A673 (cell line): ENCODE results near the gene CETN2. TPM values are rescaled to one million over a fixed set of nuclear protein-coding genes. Genes with fewer than 3 reads are reported as not detected.

Experiments
- BruUV-seq: library from RNA; stranded (reverse); fragments of 400-500 nt; replicated peaks from 2 replicates; lab custom pipeline; 2021; lab: Mats Ljungman, UMichigan
- CTCF ChIA-PET: fragments of 300-600 bp; sonication (Branson Sonifier 250); formaldehyde crosslinking; loops from one replicate; lab custom pipeline; 2022; ENCODE audit warnings: antibody characterized with exemption; lab: Charles Lee
- POLR2A ChIA-PET: fragments of 300-600 bp; sonication (Branson Sonifier 250); formaldehyde crosslinking; loops from one replicate; lab custom pipeline; 2022; ENCODE audit warnings: antibody characterized with exemption; ENCODE audit not compliant: low non-redundant PET; lab: Charles Lee
- DNase-seq: peaks from one replicate; pipeline ENCODE4 v3.0.0-alpha.2; 2015; ENCODE audit warnings: low spot score
- H3K27ac ChIP-seq: fragments of 200-600 bp; sonication (generic); 2 replicates; pipeline ENCODE4 v1.5.1; 2016; ENCODE audit warnings: mixed run types, low read depth, mild to moderate bottlenecking, mixed read lengths, antibody characterized with exemption, low read length; ENCODE audit not compliant: poor library complexity, severe bottlenecking
- H3K27me3 ChIP-seq: fragments of 200-600 bp; sonication (generic); replicated peaks from 2 replicates; pipeline ENCODE4 v1.6.1; 2017; ENCODE audit warnings: mixed run types, low read depth, mild to moderate bottlenecking, mixed read lengths, antibody characterized with exemption, low read length; ENCODE audit not compliant: insufficient read depth, poor library complexity
- H3K36me3 ChIP-seq: fragments of 200-600 bp; sonication (generic); 2 replicates; pipeline ENCODE4 v1.6.1; 2016; ENCODE audit warnings: mixed run types, mild to moderate bottlenecking, mixed read lengths, antibody characterized with exemption, low read length; ENCODE audit not compliant: insufficient read depth, poor library complexity, severe bottlenecking
- H3K4me1 ChIP-seq: fragments of 200-600 bp; sonication (generic); 2 replicates; pipeline ENCODE4 v1.6.1; 2017; ENCODE audit warnings: mixed run types, mild to moderate bottlenecking, mixed read lengths, antibody characterized with exemption, low read length; ENCODE audit not compliant: insufficient read depth, poor library complexity, severe bottlenecking
- H3K4me3 ChIP-seq: fragments of 200-600 bp; sonication (generic); 2 replicates; pipeline ENCODE4 v1.5.1; 2016; ENCODE audit warnings: low read depth, mixed run types, mild to moderate bottlenecking, mixed read lengths, low read length; ENCODE audit not compliant: poor library complexity, severe bottlenecking
- H3K9me3 ChIP-seq: fragments of 200-600 bp; sonication (generic); 2 replicates; pipeline ENCODE4 v1.6.1; 2016; ENCODE audit warnings: mixed run types, low read depth, mild to moderate bottlenecking, mixed read lengths, antibody characterized with exemption, low read length; ENCODE audit not compliant: poor library complexity, severe bottlenecking
- EZH2 ChIP-seq: fragments of 200-600 bp; sonication (generic); IDR thresholded peaks from 2 replicates; pipeline ENCODE4 v1.6.1; 2017; ENCODE audit warnings: borderline replicate concordance, low read depth, mild to moderate bottlenecking, mixed read lengths, antibody characterized with exemption, low read length; ENCODE audit not compliant: poor library complexity, severe bottlenecking
- intact Hi-C: fragments of 100-400 bp; cut with micrococcal nuclease; formaldehyde crosslinking; loops from one replicate; pipeline ENCODE4 v1.10.0; 2022; ENCODE audit not compliant: unreplicated experiment
- total RNA-seq: library from RNA; stranded (reverse); gene quantifications from 2 replicates; pipeline ENCODE4 v1.2.3, GENCODE V29; 2021
- TF ChIP-seq, protein P1 (sequence below): fragments of 300-800, 200-600 bp; sonication (generic); conservative IDR thresholded peaks from 2 replicates; pipeline ENCODE4 v1.5.1; 2017; ENCODE audit warnings: low read depth, mild to moderate bottlenecking, antibody characterized with exemption, low read length, moderate library complexity, mixed read lengths

The CETN2 gene
- total RNA-seq, 1 experiment from 2014 or later = 36.1 TPM

DNA sequence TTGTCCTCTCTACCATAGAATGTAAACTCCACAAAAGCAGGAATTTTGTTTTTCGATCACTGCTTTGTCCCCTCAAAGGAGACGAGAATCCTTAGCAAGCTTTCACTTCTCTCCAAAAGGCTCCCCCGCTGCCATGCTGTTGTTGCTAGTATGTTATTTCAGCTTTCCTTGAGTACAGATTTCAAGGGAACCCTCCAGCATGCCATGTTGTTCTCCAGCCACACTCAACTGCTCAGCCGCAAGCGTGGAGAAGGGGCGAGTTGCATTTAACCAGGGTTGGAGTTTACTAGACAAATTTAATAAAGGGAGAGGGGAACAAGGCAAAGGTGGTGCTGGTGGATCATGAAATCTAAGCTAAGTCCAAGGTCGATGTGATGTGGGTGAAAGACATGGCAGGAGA lies 23.4 kb upstream of the CETN2 start:
- no TSS peak for BruUV-seq

GRCh38 chrX:152850465-152850864 lies 19.9 kb upstream of the CETN2 start:
- no peaks in the 10 kb centered on the region for H3K9me3 ChIP-seq
- intact Hi-C loops = no loop called here
- TF ChIP-seq, protein P1, sequence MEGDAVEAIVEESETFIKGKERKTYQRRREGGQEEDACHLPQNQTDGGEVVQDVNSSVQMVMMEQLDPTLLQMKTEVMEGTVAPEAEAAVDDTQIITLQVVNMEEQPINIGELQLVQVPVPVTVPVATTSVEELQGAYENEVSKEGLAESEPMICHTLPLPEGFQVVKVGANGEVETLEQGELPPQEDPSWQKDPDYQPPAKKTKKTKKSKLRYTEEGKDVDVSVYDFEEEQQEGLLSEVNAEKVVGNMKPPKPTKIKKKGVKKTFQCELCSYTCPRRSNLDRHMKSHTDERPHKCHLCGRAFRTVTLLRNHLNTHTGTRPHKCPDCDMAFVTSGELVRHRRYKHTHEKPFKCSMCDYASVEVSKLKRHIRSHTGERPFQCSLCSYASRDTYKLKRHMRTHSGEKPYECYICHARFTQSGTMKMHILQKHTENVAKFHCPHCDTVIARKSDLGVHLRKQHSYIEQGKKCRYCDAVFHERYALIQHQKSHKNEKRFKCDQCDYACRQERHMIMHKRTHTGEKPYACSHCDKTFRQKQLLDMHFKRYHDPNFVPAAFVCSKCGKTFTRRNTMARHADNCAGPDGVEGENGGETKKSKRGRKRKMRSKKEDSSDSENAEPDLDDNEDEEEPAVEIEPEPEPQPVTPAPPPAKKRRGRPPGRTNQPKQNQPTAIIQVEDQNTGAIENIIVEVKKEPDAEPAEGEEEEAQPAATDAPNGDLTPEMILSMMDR = no peak
- no peak for TF ChIP-seq EZH2
- no peak for DNase-seq
- H3K27me3 ChIP-seq = no peaks in the 10 kb centered on the region
- BruUV-seq = no TSS peak
- no peaks in the 10 kb centered on the region for H3K4me1 ChIP-seq
- ChIA-PET CTCF (no interaction called here), POLR2A (no interaction called here)
- no peaks in the 10 kb centered on the region for H3K36me3 ChIP-seq
- H3K27ac ChIP-seq = no peak overlapping the region
- no peak overlapping the region for H3K4me3 ChIP-seq

More for the DNA sequence above, 23.4 kb upstream of the CETN2 start:
- Histone ChIP-seq H3K4me3 (no peak overlapping the region), H3K4me1 (no peaks in the 10 kb centered on the region), H3K27ac (no peak overlapping the region), H3K36me3 (peaks cover 3% of the 10 kb centered on the region), H3K9me3 (no peaks in the 10 kb centered on the region), H3K27me3 (no peaks in the 10 kb centered on the region)
- CTCF ChIA-PET = no interaction called here
- TF ChIP-seq, protein P1 = no peak
- TF ChIP-seq EZH2 = no peak
- no peak for DNase-seq
- intact Hi-C loops = no loop called here
- POLR2A ChIA-PET = no interaction called here

DNA sequence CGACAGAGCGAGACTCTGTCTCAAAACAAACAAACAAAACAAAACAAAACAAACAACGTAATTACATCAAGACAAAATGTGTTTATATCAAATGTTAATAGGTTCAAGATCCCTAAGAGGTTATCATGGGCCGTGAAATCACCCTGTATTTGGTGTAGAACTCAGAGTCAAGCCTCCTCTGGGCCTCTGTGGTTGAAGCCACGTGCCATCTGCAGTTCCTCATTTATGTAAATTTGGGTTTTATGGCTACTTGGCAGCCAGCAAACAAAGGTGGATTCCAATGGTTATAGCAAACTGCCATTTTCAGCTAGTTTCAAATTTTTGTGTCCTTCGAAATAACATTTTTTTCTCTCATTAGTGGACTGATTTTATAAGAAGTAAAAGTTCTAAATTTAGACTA lies 16.7 kb upstream of the CETN2 start:
- POLR2A ChIA-PET = no interaction called here
- Histone ChIP-seq H3K4me3 (no peak overlapping the region), H3K27me3 (no peaks in the 10 kb centered on the region), H3K9me3 (no peaks in the 10 kb centered on the region), H3K36me3 (no peaks in the 10 kb centered on the region), H3K27ac (no peak overlapping the region), H3K4me1 (no peaks in the 10 kb centered on the region)
- CTCF ChIA-PET = no interaction called here
- TF ChIP-seq, protein P1 = no peak
- no peak for TF ChIP-seq EZH2
- no TSS peak for BruUV-seq
- intact Hi-C loops = no loop called here
- no peak for DNase-seq
